ENCODE data around the gene PODNL1.
A peak's percentile ranks its signal among the peaks of the same experiment; 100 is the strongest.
"Not testable (repeated sequence)": the region's sequence is repeated elsewhere in the genome, so short reads cannot be mapped to it uniquely, and the experiment has no call there.

Gene PODNL1

GRCh38 chr19:13973479-13973878 is 35.3 kb upstream of the PODNL1 start:
- DNase-seq: not testable (repeated sequence)

- DNase-seq: no peak
Measured at GRCh38 chr19:13972368-13973155, 34.3 kb upstream of the PODNL1 start.

- not testable (repeated sequence) for DNase-seq
Measured at GRCh38 chr19:13971868-13972267, 33.7 kb upstream of the PODNL1 start.

- DNase-seq: no peak
Measured at GRCh38 chr19:13969897-13970296, 31.7 kb upstream of the PODNL1 start.

GRCh38 chr19:13968999-13969398 is 30.8 kb upstream of the PODNL1 start:
- DNase-seq: no peak

GRCh38 chr19:13968383-13968935 is 30.2 kb upstream of the PODNL1 start:
- DNase-seq: no peak

GRCh38 chr19:13967206-13967605 is 29.0 kb upstream of the PODNL1 start:
- not testable (repeated sequence) for DNase-seq

- no peak for DNase-seq
Measured at GRCh38 chr19:13966684-13967128, 28.5 kb upstream of the PODNL1 start.

GRCh38 chr19:13965926-13966683 is 27.9 kb upstream of the PODNL1 start:
- DNase-seq: no peak

GRCh38 chr19:13965377-13965896 is 27.2 kb upstream of the PODNL1 start:
- DNase-seq: no peak

- no peak for DNase-seq
Measured at GRCh38 chr19:13964776-13965175, 26.6 kb upstream of the PODNL1 start.

GRCh38 chr19:13963603-13964105 is 25.4 kb upstream of the PODNL1 start:
- no peak for DNase-seq

- peak; percentile 81 for DNase-seq
Measured at GRCh38 chr19:13962699-13963602, 24.7 kb upstream of the PODNL1 start.

GRCh38 chr19:13961826-13962698 is 23.8 kb upstream of the PODNL1 start:
- peak; percentile 69 for DNase-seq

GRCh38 chr19:13960863-13961784 is 22.9 kb upstream of the PODNL1 start:
- DNase-seq: no peak

- no peak for DNase-seq
Measured at GRCh38 chr19:13959962-13960862, 22.0 kb upstream of the PODNL1 start.

GRCh38 chr19:13959141-13959961 is 21.1 kb upstream of the PODNL1 start:
- DNase-seq: no peak

GRCh38 chr19:13958043-13958442 is 19.8 kb upstream of the PODNL1 start:
- no peak for DNase-seq

All from right hindlimb (tissue), 1 donor.